K562 (cell line): ENCODE measurements around the gene COL11A2. TPM values are rescaled to one million over a fixed set of nuclear protein-coding genes. Genes with fewer than 3 reads are reported as not detected.

Experiments used
- ARID1B ChIP-seq: fragments of 450-650 bp; IDR thresholded peaks from 2 replicates; pipeline ENCODE4 v1.6.1; 2016; ENCODE audit warnings: antibody characterized with exemption, mild to moderate bottlenecking, inconsistent platforms
- BCL6 ChIP-seq: fragments of 250-450 bp; sonication (Bioruptor Pico); IDR thresholded peaks from 2 replicates; pipeline ENCODE4 v1.4.0; 2020
- BRD4 ChIP-seq: fragments of 200-600 bp; sonication (generic); IDR thresholded peaks from 2 replicates; pipeline ENCODE4 v1.6.1; 2017; ENCODE audit warnings: inconsistent platforms
- CHD1 ChIP-seq: fragments of 200-600 bp; sonication (generic); IDR thresholded peaks from one replicate; pipeline ENCODE4 v1.6.1; 2012; ENCODE audit warnings: mild to moderate bottlenecking, moderate library complexity, low read length, inconsistent platforms
- EGR1 ChIP-seq: fragments of 450-650 bp; conservative IDR thresholded peaks from 2 replicates; pipeline ENCODE4 v1.6.1; 2017; ENCODE audit warnings: mild to moderate bottlenecking
- ETV1 ChIP-seq: fragments of 450-650 bp; conservative IDR thresholded peaks from 2 replicates; pipeline ENCODE4 v1.6.1; 2016; ENCODE audit warnings: missing genetic modification characterization, control low read depth, low read depth, missing compliant biosample characterization
- FIP1L1 ChIP-seq: fragments of 200-400 bp; formaldehyde crosslinking; IDR thresholded peaks from 2 replicates; pipeline ENCODE4 v1.6.1; 2018; ENCODE audit warnings: mild to moderate bottlenecking, low read depth, low read length; ENCODE audit not compliant: poor library complexity, severe bottlenecking
- HDAC1 ChIP-seq, 2 experiments: fragments of 450-650 bp; IDR thresholded peaks; 2 replicates each; pipeline ENCODE4 v1.6.1; 2016 to 2017; ENCODE audit warnings: inconsistent platforms in 1 of 2, mild to moderate bottlenecking in 1 of 2, moderate library complexity in 1 of 2
- KAT2B ChIP-seq: IDR thresholded peaks from one replicate; pipeline ENCODE4 v1.6.1; 2012; ENCODE audit warnings: low read depth, mild to moderate bottlenecking, control low read depth, inconsistent platforms, low read length, moderate library complexity
- MAZ ChIP-seq, 2 experiments: fragments of 450-650 bp in 1 of 2; sonication (generic) in 1 of 2; formaldehyde crosslinking; IDR thresholded peaks in 1 of 2; conservative IDR thresholded peaks in 1 of 2; 2 replicates each; pipeline versions ENCODE4 v1.4.0 to v1.5.0; 2020; ENCODE audit warnings: mild to moderate bottlenecking in 1 of 2, missing genetic modification reagents in 1 of 2
- MBD2 ChIP-seq: sonication (generic); IDR thresholded peaks from 2 replicates; pipeline ENCODE4 v1.6.1; 2016; ENCODE audit warnings: low read depth, borderline replicate concordance
- MCM7 ChIP-seq, 2 experiments: fragments of 450-650 bp; IDR thresholded peaks; 2 replicates each; pipeline ENCODE4 v1.6.1; 2016 to 2018
- MYNN ChIP-seq, 2 experiments: sonication (generic); formaldehyde crosslinking in 1 of 2; IDR thresholded peaks; 2 replicates each; pipeline versions ENCODE4 v1.5.0 to v1.6.1; 2016 to 2020; ENCODE audit warnings: antibody characterized with exemption in 1 of 2, missing genetic modification reagents in 1 of 2
- NCOA1 ChIP-seq: fragments of 450-650 bp; IDR thresholded peaks from 2 replicates; pipeline ENCODE4 v1.6.1; 2016; ENCODE audit warnings: low read depth
- SIN3A ChIP-seq, 2 experiments: fragments of 150-350 bp in 1 of 2; IDR thresholded peaks; 2 replicates each; pipeline ENCODE4 v1.6.1; 2011 to 2016; ENCODE audit warnings: borderline replicate concordance in 2 of 2, low read depth in 2 of 2, low read length in 2 of 2, mild to moderate bottlenecking in 2 of 2, moderate library complexity in 2 of 2; ENCODE audit not compliant: control insufficient read depth in 1 of 2
- ZNF212 ChIP-seq: fragments of 450-650 bp; formaldehyde crosslinking; IDR thresholded peaks from 2 replicates; pipeline ENCODE4 v1.4.0; 2020; ENCODE audit warnings: mild to moderate bottlenecking
- ZNF740 ChIP-seq, 3 experiments: fragments of 200-800 bp in 1 of 3; sonication (Bioruptor generic) in 1 of 3; sonication (generic) in 1 of 3; formaldehyde crosslinking in 1 of 3; IDR thresholded peaks; 2 replicates each; pipeline versions ENCODE4 v1.6.1 to v1.8.0; 2016 to 2022; ENCODE audit warnings: mild to moderate bottlenecking in 2 of 3, missing compliant biosample characterization in 2 of 3, missing genetic modification characterization in 2 of 3, missing genetic modification reagents in 1 of 3
- polyA plus RNA-seq, 8 experiments: library from polyadenylated mRNA; depleted of rRNA in 4 of 8; stranded (reverse) in 5 of 8; unstranded in 3 of 8; fragments of >200 nt; fragmentation: Nextera tagmentation in 2 of 8; fragmentation: Illumina TruSeq in 1 of 8; extraction: Ambion mirVana in 2 of 8; extraction: Trizol in 1 of 8; gene quantifications; 2 replicates each; pipeline versions ENCODE4 v1.2.1 to v1.2.3, GENCODE V29; 2011 to 2014; ENCODE audit warnings: inconsistent platforms in 1 of 8, missing spikeins in 1 of 8
- total RNA-seq, 7 experiments: library from RNA; depleted of rRNA in 6 of 7; stranded (reverse); fragments of >200 nt in 6 of 7; fragmentation: Illumina TruSeq in 2 of 7; extraction: Trizol in 2 of 7; gene quantifications; 2 replicates each; pipeline versions ENCODE4 v1.2.1 to v1.2.3, GENCODE V29; 2011 to 2021; ENCODE audit warnings: low replicate concordance in 1 of 7
- TF ChIP-seq, protein P1 (sequence below): fragments of 450-650 bp; IDR thresholded peaks from 2 replicates; pipeline ENCODE4 v1.6.1; 2016; ENCODE audit warnings: low read depth, mild to moderate bottlenecking, moderate library complexity
- TF ChIP-seq, protein P2 (sequence below): sonication (generic); formaldehyde crosslinking; IDR thresholded peaks from 2 replicates; pipeline ENCODE4 v1.8.1; 2023; ENCODE audit warnings: mild to moderate bottlenecking, missing genetic modification reagents, moderate library complexity
- TF ChIP-seq, protein P3 (sequence below): fragments of 450-650 bp; IDR thresholded peaks from 2 replicates; pipeline ENCODE4 v1.6.1; 2016; ENCODE audit warnings: missing biosample characterization, missing genetic modification characterization
- TF ChIP-seq, protein P4 (sequence below): sonication (generic); formaldehyde crosslinking; IDR thresholded peaks from 2 replicates; pipeline ENCODE4 v1.8.1; 2023; ENCODE audit warnings: mild to moderate bottlenecking, missing genetic modification reagents

The COL11A2 gene
- total and polyA plus RNA-seq, 9 of the 15 experiments (the other 6 are each of a cell fraction or from before 2014, with no cell fraction given), result 0.04 to 0.35 (median 0.09) TPM; not detected in 1

DNA sequence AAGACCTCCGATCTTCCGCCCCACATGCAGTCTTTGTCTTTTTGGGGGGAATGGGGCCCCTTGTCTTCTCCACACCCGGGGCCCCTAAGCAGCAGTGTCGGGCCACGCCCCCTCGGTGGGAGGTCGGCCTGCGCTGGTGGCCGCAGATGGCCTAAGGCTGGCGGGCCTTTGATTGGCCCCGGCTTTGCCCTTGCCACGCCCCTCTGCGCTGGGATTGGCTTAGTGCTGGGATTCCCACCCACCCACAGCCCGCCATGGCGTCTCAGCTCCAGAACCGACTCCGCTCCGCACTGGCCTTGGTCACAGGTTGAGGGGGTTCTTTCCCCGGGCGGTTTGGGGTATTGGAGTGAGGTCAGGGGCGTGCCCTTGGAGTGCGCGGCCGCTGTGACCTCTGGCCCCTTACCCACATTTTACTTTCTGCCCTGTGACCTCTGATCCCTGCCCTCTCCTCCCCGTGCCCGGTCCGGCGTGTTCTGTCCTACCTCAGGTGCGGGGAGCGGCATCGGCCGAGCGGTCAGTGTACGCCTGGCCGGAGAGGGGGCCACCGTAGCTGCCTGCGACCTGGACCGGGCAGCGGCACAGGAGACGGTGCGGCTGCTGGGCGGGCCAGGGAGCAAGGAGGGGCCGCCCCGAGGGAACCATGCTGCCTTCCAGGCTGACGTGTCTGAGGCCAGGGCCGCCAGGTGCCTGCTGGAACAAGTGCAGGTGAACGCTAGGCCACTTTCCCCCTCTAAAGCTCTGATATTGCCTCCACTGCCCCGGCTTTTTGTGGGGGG lies 12.3 kb upstream of the COL11A2 start, which contains the start of gene HSD17B8 (continued):
- no peak for TF ChIP-seq ETV1 (tag)
- TF ChIP-seq, protein P1, sequence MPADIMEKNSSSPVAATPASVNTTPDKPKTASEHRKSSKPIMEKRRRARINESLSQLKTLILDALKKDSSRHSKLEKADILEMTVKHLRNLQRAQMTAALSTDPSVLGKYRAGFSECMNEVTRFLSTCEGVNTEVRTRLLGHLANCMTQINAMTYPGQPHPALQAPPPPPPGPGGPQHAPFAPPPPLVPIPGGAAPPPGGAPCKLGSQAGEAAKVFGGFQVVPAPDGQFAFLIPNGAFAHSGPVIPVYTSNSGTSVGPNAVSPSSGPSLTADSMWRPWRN, result no peak
- TF ChIP-seq, protein P2, sequence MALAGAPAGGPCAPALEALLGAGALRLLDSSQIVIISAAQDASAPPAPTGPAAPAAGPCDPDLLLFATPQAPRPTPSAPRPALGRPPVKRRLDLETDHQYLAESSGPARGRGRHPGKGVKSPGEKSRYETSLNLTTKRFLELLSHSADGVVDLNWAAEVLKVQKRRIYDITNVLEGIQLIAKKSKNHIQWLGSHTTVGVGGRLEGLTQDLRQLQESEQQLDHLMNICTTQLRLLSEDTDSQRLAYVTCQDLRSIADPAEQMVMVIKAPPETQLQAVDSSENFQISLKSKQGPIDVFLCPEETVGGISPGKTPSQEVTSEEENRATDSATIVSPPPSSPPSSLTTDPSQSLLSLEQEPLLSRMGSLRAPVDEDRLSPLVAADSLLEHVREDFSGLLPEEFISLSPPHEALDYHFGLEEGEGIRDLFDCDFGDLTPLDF (CRISPR knock-in tag), result peak; percentile 58; the same call in 1 of the 2 replicates
- TF ChIP-seq ZNF740 (CRISPR knock-in tag; IDR thresholded peaks at IDR 0.05), result no peak
- TF ChIP-seq ZNF740 (tag; IDR thresholded peaks at IDR 0.05), result 0 out of 4 replicates have a peak, but pooled peaks of 1 of the 2 experiments have one; percentile 14
- TF ChIP-seq BRD4, result 0 out of 2 replicates have a peak, but pooled peaks have one; percentile 53
- no peak for TF ChIP-seq KAT2B
- no peak for TF ChIP-seq NCOA1
- TF ChIP-seq, protein P3, sequence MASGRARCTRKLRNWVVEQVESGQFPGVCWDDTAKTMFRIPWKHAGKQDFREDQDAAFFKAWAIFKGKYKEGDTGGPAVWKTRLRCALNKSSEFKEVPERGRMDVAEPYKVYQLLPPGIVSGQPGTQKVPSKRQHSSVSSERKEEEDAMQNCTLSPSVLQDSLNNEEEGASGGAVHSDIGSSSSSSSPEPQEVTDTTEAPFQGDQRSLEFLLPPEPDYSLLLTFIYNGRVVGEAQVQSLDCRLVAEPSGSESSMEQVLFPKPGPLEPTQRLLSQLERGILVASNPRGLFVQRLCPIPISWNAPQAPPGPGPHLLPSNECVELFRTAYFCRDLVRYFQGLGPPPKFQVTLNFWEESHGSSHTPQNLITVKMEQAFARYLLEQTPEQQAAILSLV (tag), result no peak
- TF ChIP-seq, protein P4, sequence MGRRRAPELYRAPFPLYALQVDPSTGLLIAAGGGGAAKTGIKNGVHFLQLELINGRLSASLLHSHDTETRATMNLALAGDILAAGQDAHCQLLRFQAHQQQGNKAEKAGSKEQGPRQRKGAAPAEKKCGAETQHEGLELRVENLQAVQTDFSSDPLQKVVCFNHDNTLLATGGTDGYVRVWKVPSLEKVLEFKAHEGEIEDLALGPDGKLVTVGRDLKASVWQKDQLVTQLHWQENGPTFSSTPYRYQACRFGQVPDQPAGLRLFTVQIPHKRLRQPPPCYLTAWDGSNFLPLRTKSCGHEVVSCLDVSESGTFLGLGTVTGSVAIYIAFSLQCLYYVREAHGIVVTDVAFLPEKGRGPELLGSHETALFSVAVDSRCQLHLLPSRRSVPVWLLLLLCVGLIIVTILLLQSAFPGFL, result no peak
- no peak for TF ChIP-seq ZNF212 (CRISPR knock-in tag)
- no peak for TF ChIP-seq MCM7 (IDR thresholded peaks at IDR 0.05)
- peak; percentile 30 to 31; a peak in 2 of 4 replicates for TF ChIP-seq SIN3A (IDR thresholded peaks at IDR 0.05; ENCODE audit: borderline replicate concordance in 2 of 2, control insufficient read depth in 1 of 2, low read depth in 2 of 2, low read length in 2 of 2)
- peak; percentile 76 for TF ChIP-seq MBD2
- no peak for TF ChIP-seq BCL6 (CRISPR knock-in tag)
- TF ChIP-seq MYNN (IDR thresholded peaks at IDR 0.05), result peak; percentile 81
- no peak for TF ChIP-seq MYNN (CRISPR knock-in tag; IDR thresholded peaks at IDR 0.05)
- peak; percentile 32; the same call in 1 of the 2 replicates for TF ChIP-seq ARID1B
- peak in 1 of 2 experiments; percentile 33; a peak in 1 of 4 replicates for TF ChIP-seq HDAC1 (IDR thresholded peaks at IDR 0.05)
- peak; percentile 67 for TF ChIP-seq EGR1
- peak; percentile 38 for TF ChIP-seq CHD1
- TF ChIP-seq MAZ (CRISPR knock-in tag; conservative IDR thresholded peaks at IDR 0.05 in 1 of 2, IDR thresholded peaks at IDR 0.05 in 1 of 2), result peak in 1 of 2 experiments; percentile 57; a peak in 2 of 4 replicates
- peak; percentile 68 for TF ChIP-seq FIP1L1
